ENCODE data around the gene GORASP1.

The GORASP1 gene

DNA sequence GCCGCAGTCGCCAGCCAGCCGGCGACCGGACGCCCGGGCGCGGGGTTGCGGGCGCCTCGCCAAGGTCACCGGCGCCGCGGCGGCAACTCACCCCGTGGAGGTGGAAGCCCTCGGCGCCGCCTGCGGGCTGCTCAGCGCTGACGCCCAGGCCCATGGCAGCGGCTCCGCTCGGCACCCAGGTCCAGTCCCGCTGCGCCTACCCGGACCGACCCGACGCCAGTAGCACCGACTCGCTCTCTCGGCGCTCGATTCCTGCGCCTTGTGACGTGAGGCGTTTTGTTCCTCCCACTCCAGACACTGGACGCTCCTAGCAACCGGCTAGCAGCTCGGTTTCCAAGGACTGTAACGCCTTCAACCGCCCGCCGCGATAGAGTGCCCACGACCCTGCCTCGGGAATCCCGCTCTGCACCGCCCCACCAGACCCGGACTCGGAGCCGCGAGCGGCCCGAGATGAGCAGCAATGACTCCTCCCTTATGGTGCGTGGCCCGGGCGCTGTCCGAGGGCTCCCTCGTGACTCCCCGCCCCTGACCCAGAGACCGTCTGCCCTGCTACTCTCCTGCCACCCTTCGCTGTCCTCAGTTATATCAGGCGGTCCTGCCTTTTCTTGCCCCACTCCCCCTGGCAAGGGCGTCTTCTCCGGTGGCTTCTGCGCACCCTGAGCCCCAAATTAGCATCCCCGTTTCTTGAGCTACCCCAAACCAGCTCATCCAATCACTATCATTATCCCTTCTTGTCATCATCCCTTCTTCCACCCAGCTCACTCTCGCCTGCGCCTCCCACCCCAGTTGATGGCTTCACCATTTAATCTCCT is at the start of gene GORASP1, which contains the start of gene TTC21A:
Gene GORASP1 (minus strand): TSS at position 240 of the 812 bp plus-strand sequence. CDS start 86 bp downstream, at position 154.
Gene TTC21A (plus strand): TSS at position 293 of the 812 bp plus-strand sequence. CDS start 158 bp downstream, at position 451.
- peak; percentile 59 for DNase-seq

DNA sequence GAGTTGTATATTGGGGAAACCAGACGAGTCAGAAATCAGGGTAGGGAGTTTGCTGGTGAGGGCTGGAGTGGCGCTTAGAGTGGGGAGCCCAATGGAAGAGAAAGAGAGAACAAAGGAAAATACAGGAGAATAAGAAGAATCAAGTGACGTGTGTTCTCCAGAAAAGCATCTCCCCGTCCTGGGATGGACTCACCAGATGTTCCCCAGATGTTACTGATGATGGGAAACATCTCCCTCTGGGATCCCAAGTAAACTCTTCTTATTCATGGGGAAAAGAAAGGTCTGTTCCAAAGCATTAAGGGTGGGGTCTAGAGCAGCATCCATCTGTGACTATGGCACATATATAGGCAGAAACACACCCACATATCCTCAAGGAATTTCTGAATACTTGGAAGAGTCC is 49.0 kb upstream of the GORASP1 start:
- no peak for DNase-seq

DNA sequence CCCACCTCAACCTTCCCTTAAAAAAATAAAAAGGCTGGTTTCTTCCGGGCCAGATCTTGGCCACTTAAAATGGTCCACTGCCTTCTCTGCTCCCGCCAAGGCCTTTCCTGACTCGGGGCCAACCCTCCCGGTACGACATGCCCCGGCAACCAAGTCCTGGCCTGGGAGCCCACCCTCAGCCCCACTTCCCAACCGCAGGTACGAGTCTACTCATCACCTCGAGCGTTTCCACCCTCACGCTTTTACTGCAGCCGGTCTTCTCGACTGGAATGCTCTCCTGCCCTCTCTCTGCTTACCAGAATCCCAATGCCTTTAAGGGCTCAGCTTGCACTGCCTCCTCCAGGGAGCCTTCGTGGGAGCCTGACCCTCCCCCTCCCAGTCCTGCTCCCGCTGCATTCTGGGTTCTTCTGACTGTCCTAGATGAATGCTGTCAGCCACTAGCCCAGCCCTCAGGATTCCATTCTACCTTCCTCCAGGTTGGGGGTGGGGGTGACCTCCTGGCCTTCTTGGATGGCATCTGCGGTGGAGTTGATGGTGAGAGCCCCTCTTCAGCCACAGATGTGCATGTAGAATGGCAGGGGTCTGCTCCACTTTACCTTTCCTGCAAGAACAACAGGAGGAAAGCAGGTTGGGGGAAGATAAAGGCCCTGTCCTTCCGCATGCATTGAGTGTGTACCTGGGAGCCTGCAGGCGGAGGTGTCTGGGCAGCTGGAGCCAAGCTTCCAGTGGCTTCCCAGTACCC is 47.0 kb upstream of the GORASP1 start:
- DNase-seq: no peak

DNA sequence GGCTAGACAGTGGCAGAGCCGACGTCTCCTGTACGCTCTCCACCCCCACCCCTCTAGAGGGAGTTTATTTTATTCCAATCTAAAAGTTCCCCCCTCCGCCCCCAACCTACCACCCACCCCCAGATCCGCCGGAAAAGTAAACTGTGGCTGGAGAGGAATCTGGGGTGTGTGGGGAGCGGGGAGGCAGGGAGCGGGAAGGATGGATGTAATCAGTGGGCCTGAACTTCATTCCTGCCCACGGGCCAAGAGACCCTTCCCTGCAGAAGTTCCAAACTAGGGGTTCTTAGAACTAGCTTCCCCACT is 46.5 kb upstream of the GORASP1 start:
- DNase-seq: no peak

DNA sequence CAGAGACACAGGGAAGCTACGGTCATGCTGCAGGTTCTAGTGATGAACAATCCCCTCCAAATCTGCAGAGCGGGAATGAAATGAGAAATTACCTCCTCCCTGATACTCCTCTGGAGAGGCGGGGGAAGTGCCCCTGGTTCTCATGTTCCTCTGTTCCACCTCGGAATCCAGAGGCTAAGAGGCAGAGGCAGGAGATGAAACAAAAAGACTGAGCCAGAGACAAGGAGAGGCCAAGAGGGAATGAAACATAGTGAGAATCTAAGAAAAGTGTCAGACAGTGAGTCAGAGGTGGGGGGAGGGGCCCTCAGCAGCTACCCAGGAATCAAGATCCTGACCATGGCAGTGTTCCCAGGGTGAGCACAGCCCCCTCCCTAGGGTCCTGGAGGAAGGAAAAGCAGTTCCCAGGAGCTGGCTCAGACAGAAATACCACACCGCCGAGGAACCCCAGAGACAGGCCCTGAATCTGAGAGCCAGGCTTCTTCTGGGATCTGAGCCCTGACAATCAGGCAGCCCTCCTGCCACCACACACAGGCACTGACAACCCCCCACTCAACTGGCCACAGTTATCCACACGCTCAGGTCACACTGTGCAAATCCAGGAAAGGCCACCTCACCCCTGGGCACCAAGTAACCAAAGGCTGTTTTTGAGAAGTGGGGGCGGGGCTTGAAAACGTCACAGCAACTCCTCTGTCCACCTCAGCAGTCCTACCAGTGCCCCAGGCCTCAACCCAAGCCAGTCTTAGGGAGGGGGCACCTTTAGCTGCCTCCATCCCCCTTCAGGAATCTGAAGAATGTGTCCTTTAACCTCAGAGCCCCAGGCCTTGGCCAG is 43.6 kb upstream of the GORASP1 start:
- peak; percentile 48 for DNase-seq

DNA sequence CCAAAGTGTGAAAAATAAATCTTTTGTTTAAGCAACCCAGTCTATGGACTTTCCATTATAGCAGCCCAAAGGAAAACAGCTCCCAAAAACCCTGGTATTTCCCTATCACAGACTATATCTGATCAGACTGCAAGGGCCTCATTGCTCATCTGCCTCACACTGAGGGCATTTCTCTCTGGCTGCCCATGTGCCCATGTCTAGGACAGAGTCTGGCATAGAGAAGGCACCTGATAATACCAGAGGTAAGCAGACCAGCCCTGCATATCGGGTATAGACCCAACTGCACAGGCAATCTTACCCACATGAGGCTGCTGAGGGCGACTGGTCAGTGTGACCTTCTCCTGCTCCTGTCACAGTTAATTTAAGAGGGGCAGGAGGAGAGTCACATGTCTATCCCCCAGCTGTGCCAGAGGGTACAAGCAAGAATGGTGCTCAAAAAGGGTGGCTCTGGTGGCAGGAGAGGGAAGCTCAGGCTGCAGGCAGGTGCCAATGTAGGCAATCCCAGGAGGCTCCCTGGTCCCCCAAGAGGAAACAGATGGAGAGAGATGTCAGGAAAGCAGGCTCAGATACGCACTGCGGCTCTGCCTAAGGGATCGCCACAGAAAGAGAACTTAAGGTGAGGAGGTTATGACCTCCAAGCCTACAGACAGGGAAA is 42.8 kb upstream of the GORASP1 start:
- no peak for DNase-seq

DNA sequence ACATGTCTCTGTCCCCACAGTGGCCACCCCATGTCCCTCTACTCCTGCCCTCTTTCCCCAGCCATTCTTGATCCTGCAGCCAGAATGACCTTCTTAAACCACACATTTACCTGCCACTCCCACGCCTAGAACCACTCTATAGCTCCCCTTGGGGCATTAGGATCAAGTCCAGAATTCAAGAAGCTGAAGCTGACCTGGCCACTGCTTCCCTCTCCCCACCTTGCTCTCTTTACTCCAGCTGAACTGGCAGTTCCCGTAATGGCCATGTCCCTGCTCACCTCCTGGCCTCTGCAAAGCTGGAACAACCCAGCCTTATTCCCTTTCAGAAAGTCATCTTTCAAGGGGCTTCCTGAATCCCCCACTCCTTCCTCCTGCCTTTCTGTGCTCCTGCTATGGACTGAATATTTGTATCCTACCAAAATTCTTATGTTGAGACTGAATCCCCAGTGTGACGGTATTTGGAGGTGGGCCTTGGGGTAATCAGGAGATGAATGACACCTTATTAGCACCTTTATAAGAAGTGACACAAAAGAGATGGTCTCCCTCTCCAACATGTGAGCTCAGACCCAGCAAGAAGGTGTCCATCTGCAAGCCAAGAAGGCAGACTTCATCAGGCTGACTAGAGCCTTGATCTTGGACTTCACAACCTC is 42.2 kb upstream of the GORASP1 start:
- no peak for DNase-seq

DNA sequence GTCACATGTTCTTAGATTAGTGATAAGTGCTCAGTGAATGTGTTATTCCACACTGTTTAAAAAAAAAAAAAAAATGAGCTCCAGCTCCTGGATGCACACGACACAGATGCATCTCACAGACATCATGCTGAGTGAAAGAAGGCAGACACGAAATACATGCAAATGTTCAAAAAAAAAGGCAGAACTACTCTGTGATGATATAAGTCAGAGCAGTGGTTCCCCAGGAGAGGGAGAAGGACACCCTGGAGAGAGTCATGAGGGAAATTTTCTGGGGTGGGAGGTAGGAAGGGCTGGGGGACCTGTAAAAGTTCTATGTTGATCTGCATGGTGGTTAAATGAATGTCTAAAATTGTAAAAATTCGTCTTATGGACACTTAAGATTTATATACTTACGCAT is 41.6 kb upstream of the GORASP1 start:
- no peak for DNase-seq

DNA sequence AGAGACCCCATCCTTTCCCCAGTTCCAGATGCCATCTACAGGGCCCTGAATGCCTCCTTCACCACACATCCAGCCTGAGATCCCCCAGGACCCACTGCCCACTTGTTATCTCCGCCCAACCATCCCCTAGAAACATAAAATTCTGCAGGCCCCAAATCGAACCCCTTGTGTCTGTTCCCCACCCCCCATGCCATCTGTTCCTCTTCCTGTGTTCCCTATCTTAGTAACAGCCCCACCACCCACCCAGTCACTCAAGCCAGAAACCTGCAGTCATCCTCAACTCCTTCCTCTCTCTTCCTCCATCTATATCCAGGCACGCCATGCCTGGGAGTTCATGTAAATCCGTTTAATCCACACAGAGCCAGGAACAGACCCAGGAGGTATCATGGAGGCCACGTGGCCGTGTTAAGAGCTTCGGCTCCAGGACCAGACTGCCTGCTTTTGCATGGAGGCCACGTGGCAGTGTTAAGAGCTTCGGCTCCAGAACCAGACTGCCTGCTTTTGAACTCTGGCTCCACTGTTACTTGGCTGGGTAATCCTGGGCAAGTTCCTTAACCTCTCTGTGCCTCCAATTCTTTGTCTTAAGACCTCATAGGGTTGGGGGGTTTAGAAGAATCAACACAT is 41.1 kb upstream of the GORASP1 start:
- DNase-seq: no peak

DNA sequence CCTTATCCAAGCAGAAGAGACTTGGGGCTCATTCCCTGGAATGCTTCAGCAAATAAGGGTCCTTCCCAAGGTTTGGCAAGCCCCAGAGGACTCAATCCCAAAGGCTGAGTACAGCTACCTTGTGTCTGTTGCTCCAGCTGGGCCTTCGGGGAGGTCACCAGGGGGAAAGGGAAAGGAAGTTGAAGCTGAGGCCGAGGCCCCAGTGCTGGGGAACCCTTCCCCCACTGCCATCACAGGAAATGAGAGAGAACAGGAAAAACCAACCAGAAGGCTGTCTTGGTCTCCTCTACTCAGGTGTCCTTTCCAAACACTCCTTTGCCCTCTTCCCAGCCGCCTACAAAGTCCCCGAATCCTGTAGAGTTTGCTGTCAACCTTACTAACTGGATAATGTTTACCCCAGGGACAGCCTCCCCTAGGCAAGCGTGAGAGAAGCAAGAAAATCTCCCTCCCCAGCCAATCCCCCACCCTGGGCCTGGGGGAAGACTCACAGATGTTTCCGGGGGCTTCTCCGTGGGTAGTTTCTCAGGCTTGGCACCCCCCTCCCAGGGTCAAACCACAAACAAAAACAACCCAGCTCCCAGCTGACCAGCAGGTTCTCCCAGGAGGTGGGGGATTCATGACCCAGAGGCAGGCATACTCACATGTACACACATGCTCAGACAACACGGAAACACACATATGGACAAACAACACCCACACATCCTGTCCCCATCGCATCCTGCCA is 40.4 kb upstream of the GORASP1 start:
- DNase-seq: peak; percentile 39

DNA sequence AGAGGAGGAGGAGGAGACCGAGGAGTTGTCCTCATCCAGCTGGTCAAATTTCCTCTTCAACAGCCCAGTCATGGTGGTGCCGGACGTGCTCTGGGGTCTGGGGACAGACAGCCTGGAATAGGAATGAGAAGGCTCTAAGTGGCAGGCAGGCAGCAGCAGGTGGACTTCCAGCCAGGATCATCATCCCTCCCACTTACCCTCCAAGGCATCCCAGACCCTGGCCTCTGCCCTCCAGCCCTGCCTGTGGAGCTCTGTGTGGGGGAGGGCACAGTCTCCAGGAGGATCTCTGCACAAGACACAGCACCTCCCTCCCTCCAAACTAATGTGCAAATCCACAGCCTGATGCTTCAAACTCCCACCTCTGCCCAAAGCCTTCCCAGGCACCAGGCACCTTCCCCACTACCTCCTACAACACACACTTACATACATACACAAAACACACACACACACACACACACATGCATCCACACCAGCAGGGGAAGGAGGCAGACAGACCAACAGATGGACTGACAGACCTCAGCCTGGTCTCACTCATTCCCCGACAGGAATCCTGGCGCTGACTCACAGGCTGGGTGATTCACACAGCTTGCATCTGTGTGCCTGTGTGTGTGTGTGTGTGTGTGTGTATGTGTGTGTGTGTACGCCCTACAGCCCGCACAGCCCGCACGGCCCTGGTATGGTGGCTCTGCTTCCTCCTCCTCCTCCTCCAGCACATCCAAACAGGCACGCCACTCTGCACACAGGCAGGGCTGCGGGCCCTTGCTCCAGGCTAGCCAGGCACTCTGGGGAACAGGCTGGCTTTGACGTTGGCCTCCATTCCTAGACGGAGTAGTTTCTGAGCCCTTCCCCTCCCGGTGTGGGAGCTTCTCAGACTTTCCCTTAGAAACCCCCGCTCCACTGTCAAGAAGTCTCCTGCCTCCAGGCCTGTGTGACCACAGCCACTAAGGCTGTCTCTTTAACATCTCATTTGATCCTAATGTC is 39.5 kb upstream of the GORASP1 start:
- peak; percentile 91 for DNase-seq

DNA sequence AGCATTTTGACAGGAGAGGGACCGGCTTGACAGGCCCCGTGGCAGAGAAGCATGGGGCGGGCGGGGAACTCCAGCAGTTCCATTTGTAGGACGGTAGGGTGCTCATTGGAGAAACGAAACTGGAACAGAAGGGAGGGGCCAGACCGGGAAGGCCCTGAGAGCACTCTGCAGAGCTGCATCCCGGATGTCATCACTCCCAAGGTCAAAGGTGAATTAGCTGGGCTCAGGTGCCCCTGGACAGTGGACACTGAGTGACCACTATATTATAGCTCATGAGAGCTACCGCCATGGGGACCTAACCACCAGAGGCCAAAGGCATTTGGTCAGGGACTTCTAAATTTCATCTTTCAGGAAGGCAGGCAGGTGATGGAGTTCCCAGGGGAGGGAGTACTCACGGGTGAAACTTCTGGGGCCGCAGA is 38.7 kb upstream of the GORASP1 start:
- no peak for DNase-seq

DNA sequence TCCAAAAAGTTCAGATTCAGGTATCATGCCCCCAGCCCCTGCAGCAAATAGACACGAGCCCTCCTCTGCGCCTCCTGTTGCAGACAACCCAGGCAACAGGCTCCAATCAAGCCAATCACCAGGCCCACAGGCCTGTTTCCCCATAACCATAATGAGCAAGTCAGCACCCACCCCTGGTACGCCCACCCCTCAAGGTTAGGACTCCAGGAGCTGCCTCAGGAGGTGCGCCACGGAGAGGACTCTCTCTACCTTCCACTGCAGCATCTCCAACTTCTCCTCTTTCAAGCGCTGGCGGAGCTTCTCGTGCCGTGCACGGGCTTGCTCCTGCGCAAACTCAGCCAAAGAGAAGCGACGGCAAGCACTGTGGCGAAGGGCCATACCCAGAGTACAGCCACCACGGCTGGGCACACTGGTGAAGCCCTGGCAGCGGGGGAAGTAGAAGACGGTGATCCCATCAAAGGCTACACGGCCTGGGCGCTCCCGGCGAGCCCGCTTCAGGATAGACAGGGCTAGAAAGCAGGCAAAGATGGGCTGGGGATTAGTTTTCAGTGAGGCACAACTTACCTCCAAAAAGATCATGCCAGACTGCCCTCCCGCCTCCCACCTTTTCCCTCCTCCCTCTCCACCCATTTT is 37.4 kb upstream of the GORASP1 start:
- DNase-seq: no peak

DNA sequence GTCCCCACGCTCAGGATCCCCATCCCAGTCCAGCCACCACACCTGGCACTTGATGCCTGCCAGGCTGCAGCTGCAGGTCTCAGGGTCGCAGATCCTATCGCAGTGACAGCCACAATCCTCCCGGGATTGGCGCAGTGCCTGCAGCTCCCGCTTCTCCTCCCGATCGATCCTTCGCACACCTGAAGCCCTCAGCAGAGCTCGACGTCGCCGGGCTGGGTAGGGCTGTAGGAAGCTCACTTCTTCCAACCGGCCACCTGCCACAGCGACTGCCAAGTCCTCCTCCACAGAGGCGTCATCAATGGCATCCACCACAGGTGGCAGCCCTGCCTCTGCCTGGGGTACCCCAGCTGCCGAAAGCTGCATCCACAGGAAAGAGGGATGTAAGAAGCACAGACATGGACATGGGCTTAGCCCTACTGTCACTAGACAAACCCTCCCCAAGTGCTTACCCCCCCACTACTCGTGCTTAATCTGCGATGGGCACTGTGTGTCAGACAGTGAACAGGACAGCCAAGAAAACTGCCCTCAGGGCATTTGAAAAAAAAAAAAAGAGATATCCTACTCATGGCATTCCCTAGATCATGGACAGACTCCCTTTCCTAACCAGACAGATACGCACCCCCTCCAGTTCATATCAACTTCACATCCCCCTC is 36.8 kb upstream of the GORASP1 start:
- no peak for DNase-seq

DNA sequence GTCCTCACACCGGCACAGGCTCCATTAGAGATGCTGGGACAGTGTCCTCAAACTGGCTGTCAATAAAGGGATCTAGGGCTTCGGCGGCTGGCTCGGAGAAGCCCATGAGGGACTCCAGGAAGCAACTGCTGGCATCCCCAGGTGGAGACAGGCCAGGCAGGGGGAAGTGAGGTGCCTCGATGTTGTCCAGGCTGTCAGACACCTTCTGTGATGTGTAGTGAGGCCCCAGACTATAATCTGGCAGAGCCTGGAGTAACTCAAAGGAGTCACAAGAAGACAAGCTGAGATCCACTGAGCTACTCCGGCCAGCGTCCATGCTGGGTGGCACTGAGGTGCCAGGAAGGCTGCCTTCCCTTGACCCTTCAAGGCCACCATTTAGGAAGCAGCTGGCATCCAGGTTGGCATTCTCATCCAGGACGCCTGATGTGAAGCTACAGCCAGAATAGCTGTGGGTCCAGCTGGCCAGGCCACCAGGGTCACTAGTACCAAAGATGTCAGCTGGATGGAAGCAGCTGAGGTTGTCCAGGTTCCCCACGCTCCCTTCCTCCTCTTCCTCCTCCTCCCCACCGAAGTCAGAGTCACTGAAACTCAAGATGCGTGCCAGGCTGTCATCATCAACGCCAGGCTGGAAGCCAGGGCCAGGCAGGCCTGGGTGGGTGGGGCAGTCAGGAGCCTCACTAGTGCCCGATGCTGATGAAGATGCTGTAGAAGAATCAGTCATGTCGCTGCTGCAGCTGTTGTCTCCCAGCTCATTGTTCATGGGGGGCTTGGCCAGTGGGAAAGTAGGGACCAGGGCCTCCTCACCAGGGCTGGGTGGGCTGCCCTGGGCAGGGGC is 35.8 kb upstream of the GORASP1 start:
- no peak for DNase-seq

DNA sequence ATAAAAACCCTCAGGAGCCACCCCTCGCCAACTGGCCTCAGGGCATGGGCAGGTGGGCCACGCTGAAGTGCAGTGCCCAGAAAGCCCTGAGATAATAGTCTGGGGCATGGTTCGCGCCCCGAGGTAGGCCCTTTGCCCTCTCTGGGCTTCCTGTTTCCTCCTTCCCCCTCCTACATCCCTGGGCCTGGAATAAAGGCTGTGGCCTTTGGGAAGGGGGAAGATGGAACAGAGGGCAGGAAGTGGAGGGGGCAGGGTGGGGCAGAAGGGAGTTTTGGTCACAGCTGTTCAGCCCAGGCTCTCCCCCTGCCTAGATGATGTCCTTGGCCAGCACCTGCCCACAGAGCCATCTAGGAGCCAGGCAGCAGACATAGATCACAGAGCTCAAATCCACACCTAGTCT is 34.6 kb upstream of the GORASP1 start:
- DNase-seq: no peak

DNA sequence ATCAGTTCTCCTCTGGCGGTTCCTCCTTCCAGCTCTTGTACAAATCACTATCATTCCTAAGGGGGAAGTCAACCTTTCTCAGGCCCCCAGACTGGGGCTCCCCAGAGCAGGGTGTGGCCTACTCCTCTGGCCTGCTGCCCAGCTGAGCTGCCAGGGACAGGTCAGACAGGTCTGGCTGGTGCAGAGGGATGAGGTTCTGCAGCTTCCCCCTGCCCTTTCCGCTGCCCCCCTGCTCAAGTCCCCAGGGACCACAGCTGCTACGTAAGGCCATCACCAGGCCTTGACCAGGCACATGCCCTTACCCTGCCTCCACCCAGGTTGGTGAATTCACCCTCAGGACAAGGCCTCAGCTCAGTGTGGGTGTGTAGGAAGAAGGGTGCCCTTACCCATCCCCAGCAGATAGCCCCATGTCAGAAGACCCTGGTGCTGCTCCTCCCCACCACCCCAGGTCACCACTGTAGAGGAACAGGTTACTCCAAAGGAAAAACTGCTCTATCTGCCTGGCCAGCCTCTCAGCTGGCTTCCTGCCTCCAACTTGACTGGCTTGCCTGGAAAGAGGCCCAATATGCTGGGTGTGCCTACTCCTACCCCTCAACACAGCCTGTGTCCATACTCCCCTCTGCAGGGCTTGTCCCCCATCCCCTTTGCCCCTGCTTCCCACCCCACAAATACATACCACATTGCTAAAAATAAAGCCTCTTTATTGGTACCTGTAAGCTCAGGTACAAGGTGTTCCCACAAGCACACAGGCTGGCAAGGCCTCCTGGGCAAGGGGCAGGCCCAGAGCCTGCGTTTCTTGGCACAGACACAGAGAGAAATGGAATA is 34.0 kb upstream of the GORASP1 start:
- DNase-seq: no peak
